Right forelimb (tissue), 1 donor: Measurements from ENCODE around the gene BCAS4.
"Not testable (repeated sequence)": the region's sequence is repeated elsewhere in the genome, so short reads cannot be mapped to it uniquely, and the experiment has no call there.

Source experiments
- DNase-seq: peaks from one replicate; pipeline ENCODE4 v3.0.0-alpha.2; 2018

Gene BCAS4

GRCh38 chr20:50879649-50880550 is 85.0 kb downstream of the BCAS4 start:
- no peak for DNase-seq

GRCh38 chr20:50881759-50882424 is 87.0 kb downstream of the BCAS4 start:
- not testable (repeated sequence) for DNase-seq

GRCh38 chr20:50883856-50884255 is 89.0 kb downstream of the BCAS4 start:
- DNase-seq = no peak

- DNase-seq = no peak
Observed at GRCh38 chr20:50885068-50885467, 90.2 kb downstream of the BCAS4 start.

GRCh38 chr20:50885781-50886180 is 90.9 kb downstream of the BCAS4 start:
- DNase-seq = no peak

- no peak for DNase-seq
Observed at GRCh38 chr20:50886184-50886790, 91.4 kb downstream of the BCAS4 start.

- DNase-seq = no peak
Observed at GRCh38 chr20:50887576-50887975, 92.7 kb downstream of the BCAS4 start.

GRCh38 chr20:50891138-50891537 is 96.3 kb downstream of the BCAS4 start:
- DNase-seq = no peak

- no peak for DNase-seq
Observed at GRCh38 chr20:50892394-50892793, 97.5 kb downstream of the BCAS4 start.

- DNase-seq = no peak
Observed at GRCh38 chr20:50893620-50894019, 98.8 kb downstream of the BCAS4 start.

- DNase-seq = no peak
Observed at GRCh38 chr20:50895111-50895830, 100.4 kb downstream of the BCAS4 start.

- DNase-seq = no peak
Observed at GRCh38 chr20:50898475-50898874, 103.6 kb downstream of the BCAS4 start.

- DNase-seq = no peak
Observed at GRCh38 chr20:50900261-50900660, 105.4 kb downstream of the BCAS4 start.

- DNase-seq = no peak
Observed at GRCh38 chr20:50901301-50901700, 106.4 kb downstream of the BCAS4 start.

GRCh38 chr20:50903353-50904051 is 108.6 kb downstream of the BCAS4 start:
- DNase-seq = no peak

GRCh38 chr20:50904067-50904570 is 109.3 kb downstream of the BCAS4 start:
- no peak for DNase-seq

- DNase-seq = no peak
Observed at GRCh38 chr20:50909413-50909812, 114.6 kb downstream of the BCAS4 start.

GRCh38 chr20:50911030-50911429 is 116.2 kb downstream of the BCAS4 start:
- DNase-seq = no peak

GRCh38 chr20:50911716-50912115 is 116.9 kb downstream of the BCAS4 start:
- DNase-seq = no peak

GRCh38 chr20:50913690-50914375 is 119.0 kb downstream of the BCAS4 start:
- DNase-seq = no peak

GRCh38 chr20:50915424-50915823 is 120.6 kb downstream of the BCAS4 start:
- DNase-seq = no peak

- no peak for DNase-seq
Observed at GRCh38 chr20:50916257-50916656, 121.4 kb downstream of the BCAS4 start.
